HG03521 (cell line): Measurements from ENCODE around the gene NLRP5.
"Not testable (repeated sequence)": the region's sequence is repeated elsewhere in the genome, so short reads cannot be mapped to it uniquely, and the experiment has no call there.

Experiments
- ATAC-seq: cut with Tn5 transposase; IDR thresholded peaks from one replicate; pipeline ENCODE4 v1.9.1; 2021; ENCODE audit warnings: mild to moderate bottlenecking, moderate library complexity; ENCODE audit not compliant: unreplicated experiment

NLRP5 gene

DNA sequence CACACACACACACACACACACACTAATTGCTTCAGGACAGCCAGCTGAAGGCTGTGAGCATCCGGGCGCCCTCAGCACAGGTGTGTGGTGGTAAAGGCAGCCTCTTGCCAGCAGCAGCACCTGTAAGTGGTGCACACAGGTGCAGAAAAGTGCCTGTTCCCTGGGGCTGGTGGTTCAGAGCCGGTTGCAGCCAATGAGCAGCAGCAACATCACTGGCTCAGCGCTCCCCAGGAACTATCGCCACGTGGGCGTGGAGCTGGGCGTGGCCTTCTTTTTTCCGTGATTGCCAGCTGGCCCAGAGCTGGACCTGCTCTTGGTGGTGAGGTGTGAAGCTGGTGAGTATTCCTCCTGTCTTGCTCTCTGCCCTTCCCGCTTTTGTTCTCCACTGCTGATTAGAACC is at the start of gene NLRP5:
NLRP5 (plus strand) TSS at position 289 of the 400 bp plus-strand sequence.
- no peak for ATAC-seq

DNA sequence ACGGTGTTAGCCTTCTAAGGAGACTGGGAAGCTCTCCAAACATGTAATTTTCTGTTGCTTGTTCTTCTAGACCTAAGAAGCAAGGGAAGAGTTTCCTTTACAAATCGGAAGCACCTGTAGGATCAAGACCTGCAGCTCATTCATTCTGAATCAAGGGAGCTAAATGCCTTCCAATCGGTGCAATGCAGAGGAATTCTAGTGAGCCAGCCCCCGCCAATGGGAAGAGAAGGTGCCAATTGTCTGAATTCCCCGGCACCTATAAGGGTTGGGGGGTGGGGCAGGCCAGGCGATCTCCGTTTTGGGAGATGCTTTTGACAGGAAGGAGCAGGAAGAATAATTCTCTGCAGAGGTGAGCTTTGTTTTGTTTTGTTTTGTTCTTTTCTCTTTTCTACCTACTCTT is 47.4 kb upstream of the NLRP5 start:
- ATAC-seq, result no peak

DNA sequence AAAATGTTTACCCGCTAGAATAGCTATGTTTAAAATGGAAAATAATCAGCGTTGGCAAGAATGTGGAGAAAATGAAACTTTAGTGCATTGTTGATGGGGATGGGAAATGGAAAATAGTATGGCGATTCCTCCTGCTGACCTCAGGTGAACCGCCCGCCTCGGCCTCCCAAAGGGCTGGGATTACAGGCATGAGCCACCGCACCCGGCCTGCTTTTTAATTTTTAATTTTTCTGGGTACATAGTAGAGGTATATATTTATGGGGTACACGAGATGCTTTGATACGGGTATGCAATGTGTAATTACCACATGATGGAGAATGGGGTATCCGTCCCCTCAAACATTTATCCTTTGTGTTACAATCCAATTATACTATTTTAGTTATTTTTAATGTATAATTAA is 46.3 kb upstream of the NLRP5 start:
- no peak for ATAC-seq

- no peak for ATAC-seq
Measured at GRCh38 chr19:55947532-55947931, 39.0 kb upstream of the NLRP5 start, which contains the start of gene NLRP8. NLRP8 (plus strand) TSS chr19:55947832.

DNA sequence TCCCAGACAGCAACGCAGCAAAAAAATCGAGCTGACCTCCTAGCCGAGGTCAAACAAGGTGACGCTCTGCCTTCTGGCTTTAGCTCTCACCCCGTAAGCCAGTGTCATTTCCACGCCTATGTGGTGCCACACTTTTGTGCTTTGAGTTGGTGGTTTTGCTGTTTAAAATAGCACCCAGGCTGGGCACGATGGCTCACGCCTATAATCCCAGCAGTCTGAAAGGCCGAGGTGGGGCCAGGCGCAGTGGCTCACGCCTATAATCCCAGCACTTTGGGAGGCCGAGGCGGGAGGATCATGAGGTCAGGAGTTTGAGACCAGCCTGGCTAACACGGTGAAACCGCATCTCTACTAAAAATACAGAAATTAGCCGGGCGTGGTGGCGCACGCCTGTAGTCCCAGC is 36.0 kb upstream of the NLRP5 start:
- not testable (repeated sequence) for ATAC-seq

DNA sequence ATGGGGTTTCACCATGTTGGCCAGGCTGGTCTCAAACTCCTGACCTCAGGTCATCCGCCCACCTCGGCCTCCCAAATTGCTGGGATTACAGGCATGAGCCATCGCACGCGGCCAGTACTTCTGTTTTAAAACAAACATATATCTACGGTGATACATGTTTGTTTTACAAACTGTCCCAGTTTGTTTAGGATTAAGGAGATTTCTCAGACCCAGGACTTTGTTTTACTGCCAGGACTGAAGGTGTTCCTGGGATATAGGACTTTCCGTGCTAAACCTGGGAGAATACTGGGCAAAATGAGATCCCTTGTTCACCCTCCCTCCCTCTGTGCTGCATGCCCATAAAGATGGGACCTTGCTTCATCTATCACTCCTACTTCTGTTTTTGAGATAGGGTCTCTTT is 30.1 kb upstream of the NLRP5 start:
- no peak for ATAC-seq

DNA sequence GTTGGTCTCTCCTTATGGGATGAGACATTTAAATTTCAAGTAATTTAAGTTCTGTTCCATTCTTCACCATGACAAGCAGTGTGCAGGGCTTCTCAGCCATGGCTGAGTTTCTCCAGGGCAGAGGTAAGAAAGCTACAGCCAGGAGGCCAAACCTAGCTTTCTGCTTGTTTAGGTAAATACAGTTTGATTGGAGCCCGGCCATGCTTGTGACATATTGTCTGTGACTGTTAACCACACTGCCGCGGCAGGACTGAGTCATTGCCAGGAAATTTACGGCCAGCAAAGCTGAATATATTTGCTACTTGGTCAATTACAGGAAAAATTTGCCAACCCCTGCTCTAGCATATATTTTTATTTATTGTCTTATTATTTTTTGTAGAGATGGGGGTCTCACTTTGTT is 28.2 kb upstream of the NLRP5 start:
- ATAC-seq, result no peak

DNA sequence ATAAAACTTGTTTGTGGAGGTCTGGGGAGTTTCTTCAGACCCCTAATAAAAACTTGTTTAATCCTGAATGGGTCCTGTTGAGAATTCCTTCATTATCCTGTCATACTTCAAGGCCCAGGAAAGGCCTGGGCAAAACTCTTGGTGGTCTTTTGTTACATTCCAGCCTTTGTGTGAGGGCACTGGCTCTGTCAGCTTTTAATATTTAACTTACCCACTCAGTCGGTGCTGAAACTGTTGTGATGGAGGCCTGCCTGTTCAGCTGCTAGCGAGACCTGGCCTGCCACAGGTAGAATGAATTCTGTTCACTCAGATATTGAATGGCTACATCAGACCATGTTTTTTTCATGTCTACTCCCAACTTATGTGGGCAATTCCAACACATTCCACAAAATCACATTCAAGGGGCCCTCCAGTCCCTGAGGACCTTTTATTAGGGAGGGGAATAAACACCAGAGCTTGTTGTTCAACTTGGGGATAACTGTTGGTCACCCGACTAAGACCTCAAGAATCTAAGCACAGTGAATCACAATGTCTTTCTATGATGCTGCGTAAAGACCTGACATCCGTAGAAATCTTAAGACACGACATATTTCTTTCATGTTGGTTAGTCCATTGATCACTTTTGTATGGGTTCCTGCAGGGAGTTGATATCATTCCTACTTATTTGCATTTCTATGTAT is 26.4 kb upstream of the NLRP5 start:
- ATAC-seq, result no peak

DNA sequence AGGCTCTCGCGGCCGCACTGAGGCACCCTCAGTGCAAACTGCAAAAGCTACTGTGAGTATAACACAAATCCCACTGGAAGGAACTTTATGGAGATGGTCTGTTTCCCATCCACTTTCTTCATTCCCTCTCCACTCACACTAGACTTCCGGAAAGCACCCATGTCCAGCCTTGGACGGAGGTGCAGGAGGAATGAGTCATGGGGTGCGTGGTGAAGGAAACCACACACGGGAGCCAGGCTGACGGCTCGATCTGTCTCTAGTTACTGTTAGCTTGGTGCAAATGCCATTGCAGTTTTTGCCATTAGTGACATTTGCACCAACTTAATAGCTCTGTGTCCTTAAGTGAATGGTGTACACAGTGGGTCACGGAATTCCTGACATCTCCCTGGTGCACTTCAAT is 24.4 kb upstream of the NLRP5 start:
- no peak for ATAC-seq

GRCh38 chr19:55973982-55974381 is 12.6 kb upstream of the NLRP5 start:
- ATAC-seq, result no peak

GRCh38 chr19:55980415-55980814 is 6.2 kb upstream of the NLRP5 start:
- ATAC-seq, result no peak

GRCh38 chr19:55985254-55985653 is 1.3 kb upstream of the NLRP5 start:
- ATAC-seq, result no peak

DNA sequence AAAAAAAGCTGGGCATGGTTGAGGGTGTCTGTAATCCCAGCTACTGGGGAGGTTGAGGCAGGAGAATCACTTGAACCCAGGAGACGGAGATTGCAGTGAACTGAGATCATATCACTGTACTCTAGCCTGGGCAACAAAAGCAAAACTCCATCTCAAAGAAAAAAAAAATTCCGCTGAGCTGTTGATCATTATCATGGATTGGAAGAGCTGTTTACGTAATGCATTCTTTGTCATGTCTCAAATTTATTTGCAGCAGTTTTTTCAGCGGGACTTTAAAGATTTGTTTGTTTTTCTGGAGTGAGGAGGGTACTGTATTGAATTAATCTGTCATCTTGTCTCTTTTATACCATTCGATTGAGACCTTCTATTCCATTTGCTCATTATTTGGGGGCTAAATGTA is 4.3 kb downstream of the NLRP5 start:
- no peak for ATAC-seq

GRCh38 chr19:55993492-55993891 is 6.9 kb downstream of the NLRP5 start:
- ATAC-seq, result no peak

GRCh38 chr19:56014765-56015164 is 28.2 kb downstream of the NLRP5 start:
- no peak for ATAC-seq

DNA sequence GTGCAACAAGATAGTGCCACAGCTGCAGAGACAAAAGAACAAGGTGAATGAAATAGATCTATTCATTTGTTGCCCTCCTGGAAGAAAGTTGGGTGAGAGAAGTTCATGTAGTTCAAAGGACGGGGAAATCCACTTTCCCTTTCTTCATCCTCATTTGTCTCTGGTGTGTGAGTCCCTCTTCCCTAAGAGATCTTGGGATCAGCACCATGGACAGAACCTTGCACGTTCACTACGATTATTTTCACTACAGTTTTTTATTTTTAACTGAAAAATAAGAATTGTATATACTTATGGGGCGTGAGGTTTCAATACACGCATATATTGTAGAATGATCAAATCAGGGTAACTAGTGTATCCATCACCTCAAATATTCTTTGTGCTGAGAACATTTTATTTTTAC is 29.2 kb downstream of the NLRP5 start:
- ATAC-seq, result no peak

- not testable (repeated sequence) for ATAC-seq
Measured at GRCh38 chr19:56019325-56019724, 32.8 kb downstream of the NLRP5 start.

DNA sequence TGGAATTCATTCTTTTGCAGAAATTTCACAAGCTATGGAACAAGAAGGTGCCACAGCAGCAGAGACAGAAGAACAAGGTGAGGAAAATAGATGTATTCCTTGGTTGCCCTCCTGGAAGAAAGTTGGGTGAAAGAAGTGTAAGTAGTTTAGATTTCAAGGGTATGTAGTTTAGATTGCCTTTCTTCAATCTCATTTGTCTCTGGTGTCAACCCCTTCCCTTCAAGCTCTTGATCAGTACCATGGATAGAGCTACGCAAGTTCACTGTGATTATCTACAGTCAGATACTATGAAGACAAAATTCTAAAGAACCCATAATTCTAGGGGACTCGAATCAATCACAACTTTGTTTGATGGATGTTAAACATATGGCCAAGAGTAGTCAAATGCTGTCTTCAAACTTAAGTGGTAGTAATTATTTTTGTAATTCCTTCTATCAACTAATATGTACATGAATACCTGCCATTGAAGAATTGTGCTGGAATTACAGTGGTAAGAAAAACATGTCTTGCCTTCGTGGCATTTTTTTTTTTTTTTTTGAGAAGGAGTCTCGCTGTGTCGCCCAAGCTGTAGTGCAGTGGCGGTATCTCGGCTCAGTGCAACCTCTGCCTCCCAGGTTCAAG is 33.9 kb downstream of the NLRP5 start:
- ATAC-seq, result not testable (repeated sequence)

DNA sequence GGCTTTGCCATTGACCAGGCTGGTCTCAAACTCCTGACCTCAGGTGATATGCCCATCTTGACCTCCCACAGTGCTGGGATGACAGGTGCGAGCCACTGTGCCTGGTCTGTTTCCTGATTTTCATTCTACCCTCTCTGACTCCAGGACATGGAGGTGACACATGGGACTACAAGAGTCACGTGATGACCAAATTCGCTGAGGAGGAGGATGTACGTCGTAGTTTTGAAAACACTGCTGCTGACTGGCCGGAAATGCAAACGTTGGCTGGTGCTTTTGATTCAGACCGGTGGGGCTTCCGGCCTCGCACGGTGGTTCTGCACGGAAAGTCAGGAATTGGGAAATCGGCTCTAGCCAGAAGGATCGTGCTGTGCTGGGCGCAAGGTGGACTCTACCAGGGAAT is 40.2 kb downstream of the NLRP5 start:
- no peak for ATAC-seq

- no peak for ATAC-seq
Measured at GRCh38 chr19:56053596-56053995, 67.0 kb downstream of the NLRP5 start.

- no peak for ATAC-seq
Measured at GRCh38 chr19:56066152-56067023, 79.8 kb downstream of the NLRP5 start.

DNA sequence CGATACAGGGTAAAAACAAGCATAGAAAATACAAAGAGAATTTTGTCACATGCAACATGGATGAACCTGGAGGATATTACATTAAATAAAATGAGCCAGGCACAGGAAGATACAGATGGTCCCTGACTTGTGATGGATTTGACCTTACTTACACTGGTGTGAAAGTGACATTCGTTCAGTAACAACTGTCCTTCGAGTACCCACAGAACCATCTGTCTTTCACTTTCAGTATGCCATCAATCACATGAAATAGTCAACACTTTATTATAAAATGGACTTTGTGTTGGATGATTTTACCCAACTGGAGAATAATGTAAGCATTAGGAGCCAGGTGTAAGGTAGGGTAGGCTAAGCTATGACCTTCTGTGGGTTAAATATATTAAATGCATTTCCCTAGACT is 83.1 kb downstream of the NLRP5 start:
- no peak for ATAC-seq
